ENCODE results near the gene ZNF74.

Gene ZNF74

DNA sequence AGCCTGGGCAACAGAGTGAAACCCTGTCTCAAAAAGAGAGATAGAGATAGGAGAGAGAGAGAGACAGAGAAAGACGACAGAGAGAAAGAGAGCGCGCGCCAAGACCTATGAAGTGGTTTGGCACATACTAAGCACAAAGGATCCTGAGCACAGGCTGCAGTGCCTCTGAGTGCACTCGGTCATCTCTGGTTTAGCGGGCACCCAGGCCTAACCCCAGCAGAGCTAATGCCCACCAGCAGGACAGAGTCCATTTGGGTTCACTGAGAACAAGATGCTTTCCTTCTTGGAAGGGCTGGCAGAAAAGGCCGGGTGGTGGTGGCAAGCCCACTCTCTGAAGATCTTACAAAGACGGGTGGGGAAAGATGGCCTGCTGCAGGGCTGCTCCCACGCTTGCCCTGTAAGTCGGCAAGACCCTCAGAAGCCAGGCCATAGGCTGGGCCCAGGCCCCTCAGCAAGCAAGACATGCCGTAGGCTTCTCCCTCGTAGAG lies 40.4 kb downstream of the ZNF74 start:
- no peak for DNase-seq

DNA sequence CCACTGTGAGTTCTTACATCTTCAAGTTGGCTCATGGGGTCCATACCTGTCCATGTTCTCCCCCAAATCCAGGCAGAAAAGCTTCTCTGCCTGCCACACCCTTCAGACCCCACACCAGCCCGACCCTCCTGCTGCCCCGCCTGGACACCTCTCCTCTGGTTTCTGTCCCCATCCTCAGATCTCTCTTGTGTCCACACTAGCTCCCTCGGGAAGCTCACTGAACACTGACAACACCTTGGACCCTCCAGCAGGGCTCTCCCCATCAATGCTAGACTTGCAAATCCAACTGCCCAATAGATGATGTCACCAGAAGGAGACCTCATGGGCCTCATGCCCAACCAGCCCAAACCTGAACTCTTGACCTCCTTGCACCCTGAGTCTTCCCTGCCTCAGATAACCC lies 40.8 kb downstream of the ZNF74 start:
- DNase-seq, result no peak

DNA sequence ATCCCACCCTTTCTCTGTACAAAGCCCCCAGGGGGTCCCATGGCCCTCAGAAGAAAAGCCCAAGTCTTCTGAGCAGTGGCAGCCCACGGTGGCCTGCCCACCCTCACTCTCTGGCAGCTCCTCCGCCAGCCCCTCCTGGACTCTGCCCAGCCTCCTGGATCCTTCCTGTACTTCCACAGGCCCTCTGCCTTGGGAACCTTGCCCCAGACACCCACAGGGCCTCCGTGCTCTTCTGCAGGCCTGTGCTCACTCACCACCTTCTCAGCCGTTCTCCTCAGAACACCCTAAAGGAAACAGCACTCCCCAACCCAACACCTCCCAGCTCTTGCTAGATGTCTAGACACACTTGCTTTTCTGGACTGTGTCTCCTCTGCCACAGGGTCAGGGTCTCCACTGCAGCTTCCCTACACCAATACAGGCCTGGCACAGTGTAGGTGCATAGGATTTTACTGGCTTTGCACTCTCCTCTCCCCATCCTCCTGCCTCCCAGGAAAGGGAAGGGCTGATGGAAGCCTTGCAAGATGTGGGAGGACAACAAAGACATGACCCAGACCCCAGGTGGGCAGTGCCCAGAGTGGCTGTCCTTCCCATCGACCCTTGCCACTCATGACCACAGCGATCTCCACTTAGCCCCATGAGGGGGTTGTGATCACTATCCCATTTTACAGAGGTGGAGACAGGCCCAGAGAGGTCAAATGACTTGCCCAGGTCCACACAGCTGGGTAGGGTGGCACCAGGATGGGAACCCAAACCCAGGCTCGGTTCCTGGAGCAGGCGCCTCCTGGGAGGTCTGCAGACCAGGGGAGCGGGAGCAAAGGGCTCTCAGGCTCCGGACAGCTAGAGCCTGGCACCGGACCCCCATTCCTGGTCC lies 41.7 kb downstream of the ZNF74 start:
- no peak for DNase-seq

DNA sequence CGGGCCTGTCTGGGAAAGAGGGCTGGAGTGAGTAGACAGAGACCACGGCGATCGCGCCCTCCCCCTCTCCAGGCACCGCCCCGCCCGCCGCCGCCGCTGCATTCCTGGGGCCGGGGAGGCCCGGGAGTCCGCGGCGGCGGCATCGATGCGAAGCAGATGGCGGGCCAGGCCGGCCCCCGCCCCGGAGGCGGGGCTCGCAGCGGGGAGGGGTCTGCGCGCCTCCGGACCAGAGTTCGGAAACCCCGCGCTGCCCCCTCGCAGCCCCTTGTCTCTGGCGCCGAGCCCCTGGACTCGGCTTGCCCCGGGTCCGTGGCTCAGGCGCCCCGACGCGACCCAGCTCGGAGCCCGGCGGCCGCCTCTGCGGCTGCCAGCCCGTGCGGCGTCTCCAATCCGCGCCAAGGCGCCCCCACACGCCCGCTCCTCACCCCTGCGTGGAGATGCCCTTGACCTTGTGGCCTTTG lies 42.4 kb downstream of the ZNF74 start:
- DNase-seq, result peak; percentile 76

DNA sequence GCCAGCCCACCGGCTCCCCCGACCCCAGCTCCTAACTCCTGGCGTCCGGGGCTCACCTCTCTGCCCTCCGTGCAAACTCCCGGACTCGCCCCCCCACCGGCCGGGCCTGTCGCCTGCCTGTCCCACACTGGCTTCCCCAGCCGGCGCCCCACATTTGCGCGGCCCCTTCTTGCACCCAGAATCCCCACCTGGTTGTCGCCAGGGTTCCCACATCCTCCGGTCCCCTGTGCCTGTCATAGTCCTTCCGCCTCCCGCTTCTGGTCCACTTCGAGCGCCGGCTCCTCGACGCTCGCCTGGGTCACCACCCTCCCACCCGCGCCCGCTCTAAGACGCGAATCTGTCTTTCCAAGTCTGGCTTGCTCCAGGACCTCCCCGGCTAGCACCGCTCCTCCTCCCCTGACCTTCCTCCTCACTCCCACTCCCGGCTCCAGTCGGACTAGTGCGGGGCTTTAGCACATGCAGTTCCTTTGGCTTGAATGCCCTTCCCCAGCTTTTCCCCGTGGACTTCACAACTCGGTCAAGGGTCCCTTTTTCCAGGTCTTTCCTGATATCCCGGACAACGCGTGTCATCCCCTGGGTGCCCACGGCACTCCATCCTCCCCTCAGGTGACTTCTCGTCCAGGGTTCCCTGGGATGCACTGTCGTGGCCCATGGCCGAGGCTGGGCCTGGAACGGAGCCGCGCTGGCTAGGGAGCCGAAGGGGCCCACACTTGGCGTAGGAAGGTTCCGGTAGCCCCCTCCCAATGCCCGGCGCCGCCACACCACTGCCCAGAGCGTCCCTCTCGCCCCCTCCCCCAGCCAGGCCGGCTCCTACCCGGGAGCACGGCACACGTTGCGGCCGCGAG lies 43.0 kb downstream of the ZNF74 start:
- no peak for DNase-seq

DNA sequence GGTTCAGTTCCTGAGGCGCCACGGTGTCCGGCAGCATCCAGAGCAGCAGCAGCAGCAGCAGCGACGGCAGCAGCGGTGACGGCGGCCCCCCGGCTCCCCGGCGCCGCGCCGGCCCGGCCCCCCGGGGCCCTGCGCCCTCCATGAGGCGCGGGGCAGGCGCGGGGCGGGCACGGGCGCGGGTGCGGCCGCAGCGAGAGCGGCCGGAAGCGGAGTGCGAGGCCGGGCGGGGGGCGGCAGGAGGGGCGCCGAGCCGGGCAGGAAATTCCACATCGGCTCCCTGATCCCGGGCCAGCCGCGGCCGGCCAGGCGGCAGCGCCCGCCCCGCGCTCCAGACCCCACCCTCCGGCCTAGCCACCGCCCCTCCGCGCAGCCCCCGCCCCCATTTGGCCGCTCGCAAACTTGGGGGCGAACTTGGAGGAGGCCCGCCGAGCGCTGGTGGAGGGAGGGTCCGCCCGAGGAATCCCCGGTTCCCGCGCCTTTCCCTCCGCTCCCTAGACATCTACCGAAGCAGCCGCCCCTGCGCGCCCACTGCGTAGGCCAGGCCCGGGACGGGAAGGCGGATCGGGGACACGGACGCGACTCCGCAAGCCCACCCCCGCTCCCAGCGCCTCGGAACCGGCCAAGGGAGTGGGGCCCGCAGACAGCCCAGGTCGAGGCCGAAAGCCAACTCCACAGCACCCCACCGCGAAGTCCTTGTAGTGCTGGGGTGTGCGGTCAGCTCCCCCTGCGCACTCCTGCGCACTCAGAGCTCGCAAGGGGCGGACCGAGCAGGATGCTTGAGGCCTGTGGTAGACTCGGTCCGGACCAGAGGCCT lies 43.9 kb downstream of the ZNF74 start, which contains the start of gene SCARF2:
SCARF2 (minus strand) TSS at position 213 of the 814 bp plus-strand sequence; CDS start at position 142, 71 bp downstream.
- DNase-seq, result peak; percentile 89

DNA sequence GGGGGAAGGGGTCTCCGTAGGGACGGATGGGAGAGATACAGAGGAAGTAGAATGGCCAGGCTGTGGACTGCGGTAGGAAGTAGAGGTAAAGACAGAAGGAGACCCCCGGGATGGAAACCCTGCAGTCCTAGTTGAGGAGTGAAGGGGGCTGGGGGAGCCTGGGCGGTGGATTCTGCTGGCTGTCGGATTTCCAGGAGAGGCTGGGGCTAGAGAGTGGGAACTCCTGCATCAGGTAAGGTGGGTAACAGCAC lies 44.4 kb downstream of the ZNF74 start:
- DNase-seq, result no peak

DNA sequence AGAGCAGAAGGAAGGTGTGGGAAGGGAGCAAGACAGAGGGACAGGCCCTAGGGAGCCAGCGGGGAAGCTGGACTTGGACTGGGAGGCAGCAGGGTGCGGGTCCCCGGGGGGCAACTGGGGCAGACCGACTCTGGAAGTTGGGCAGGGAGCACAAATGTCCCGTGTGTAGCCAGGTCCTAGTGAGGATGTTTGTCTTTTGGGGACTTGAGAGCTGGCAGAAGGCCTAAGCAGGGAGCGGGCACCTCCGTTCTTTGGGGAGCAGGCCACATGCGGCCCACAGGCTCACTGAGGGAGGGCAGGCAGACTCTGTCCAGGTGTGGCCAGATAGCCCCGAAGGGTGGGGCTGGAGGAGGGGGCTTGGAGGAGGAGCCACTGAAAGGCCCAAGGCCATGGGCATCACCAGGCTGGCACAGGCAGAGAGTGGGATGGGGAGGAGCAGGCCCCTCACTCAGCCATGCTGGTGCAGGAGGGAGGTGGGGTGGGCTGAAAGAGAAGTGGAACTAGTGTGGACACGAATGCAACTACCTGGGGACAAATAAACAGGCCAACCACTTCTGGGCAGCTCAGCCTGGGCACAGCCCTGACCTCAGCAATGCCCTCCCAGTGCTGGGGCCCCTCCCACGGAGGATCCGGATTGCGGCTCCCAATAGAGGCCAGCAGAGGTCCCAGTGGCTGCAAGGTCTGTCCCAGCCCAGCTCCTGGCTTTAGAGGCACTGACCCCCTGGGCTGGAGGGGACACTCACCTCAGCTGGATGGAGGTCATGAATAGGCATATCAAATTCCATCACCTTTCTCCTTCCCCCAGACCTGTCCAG lies 44.9 kb downstream of the ZNF74 start:
- DNase-seq, result peak; percentile 50

DNA sequence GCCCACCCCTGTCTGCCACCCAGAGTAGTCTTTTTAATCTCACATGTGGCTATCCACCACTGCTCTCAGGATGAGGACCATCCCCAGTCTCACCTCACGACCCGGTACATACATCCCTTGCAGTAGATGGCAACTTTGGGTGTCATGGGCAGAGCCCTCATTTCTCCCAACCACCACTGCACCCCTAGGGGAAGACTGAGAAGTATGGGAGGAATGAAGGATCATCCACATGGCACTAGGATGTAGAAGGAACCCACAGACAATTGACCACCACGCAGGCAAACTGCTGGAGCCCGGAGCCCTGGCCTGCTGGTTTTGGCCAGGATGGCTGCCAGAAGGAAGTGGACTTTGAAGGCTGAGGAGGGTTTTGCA lies 45.6 kb downstream of the ZNF74 start:
- no peak for DNase-seq

DNA sequence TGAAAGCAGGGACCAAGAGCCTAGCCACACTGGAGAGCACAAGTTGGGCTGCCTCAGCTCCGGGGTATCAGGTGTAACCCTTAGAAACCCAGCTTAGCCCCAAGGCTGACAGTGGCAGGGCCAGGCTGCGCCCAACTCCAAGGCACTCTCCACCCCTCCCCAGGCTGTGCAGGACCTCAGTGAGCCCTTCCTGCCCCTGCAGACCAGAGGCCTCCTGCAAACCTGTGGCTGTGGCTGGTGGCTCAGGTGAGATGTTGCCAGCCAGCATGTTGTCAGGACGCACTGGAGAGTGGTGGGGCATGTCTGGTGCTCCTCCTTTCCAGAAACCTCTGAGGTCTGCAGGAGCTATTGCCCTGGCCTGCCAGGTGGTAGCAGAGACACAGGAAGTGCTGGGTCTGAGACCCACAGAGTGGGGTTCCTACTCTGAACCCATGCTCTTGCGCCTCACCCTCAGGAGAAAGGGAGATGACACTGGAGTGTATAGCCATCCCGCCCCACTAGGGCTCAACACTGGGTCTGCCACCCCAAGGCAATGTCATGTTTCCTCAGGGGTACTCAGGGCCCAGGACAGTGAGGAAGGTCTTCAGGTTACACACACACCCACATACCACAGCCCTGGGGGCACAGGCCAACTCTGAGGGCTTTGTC lies 46.1 kb downstream of the ZNF74 start:
- DNase-seq, result no peak

DNA sequence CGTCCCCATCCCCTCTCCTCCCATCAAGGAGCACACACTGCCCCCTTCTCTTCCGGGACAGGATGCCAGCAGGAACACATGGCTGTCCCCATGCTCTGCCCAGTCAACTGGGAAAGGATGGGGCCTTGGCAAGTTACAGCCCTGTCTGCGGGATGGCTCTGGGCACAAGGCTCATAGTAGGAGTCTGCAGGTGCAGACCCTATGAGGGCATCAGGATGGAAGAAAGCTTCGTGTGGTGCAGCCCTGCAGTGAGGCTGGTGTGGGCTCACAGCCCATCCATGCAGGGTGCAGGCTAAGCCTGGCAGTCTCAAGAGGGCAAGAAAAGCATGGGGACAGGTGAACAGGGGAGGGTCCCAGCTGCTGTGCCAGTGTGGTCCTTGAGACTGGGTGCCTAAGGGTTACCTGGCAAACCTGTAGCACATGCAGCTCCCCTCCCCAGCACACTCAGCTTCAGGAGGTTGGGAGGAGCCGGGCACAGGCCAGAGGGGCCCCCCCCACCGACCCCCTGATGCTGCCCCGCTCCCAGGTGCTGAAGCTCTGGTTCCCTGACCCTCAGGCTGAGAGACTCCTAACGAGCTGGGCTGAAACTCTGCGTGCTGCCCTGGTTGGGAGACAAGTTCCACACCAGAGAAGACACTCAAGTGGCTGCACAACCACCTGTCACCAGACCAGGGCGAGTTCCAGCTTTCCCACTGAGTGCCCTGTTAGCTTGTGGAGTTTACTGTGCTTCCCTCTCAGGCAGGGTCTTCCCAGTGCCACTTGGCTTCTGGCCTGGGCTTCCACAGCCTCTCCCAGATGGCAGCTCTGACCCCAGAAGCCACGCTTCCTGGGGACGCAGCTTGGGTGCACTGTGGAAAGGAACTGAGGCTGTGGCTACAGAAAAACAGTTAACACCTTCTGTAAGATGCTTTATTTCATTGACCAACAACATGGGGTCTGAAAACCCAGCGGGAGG lies 47.0 kb downstream of the ZNF74 start:
- no peak for DNase-seq

DNA sequence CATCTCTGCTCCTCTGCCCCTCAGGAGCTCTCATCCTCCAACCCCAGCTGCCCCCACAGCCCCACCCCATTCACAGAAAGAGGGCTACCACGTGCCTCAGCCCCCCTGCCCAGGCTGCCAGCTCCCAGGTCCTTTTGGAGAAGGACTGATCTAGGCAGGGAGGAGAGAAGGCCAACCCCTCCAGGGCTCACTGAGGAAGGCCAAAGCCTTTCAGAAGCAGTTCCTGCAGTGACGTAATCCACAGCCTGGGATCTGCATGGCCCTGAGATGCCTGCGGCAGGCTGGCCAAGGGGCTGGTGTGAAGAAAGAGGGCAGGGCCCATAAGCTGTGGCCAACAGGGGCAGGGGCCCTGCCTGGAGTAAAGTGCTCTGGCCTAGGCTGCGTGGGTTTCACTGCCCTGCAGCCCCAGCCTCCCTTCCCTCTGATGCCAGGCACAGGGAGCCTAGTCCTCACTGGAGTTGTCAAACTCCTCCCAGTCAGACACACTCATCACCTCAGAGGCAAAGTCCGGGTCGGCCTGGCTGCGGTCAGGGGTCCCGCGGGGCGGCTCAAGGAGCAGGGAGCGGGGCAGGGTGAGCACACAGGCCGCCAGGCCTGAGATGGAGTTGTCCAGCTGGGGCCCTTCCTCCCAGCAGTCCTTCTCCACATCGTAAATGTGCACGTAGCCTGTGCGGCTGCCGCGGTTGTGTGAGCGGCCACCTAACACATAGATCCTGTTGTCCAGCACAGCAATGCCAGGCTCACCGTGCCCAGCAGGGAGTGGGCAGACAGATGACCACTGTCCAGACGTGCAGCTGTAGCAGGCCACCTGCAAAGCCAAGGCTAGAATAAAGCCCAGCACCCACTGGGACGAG lies 47.9 kb downstream of the ZNF74 start:
- no peak for DNase-seq

DNA sequence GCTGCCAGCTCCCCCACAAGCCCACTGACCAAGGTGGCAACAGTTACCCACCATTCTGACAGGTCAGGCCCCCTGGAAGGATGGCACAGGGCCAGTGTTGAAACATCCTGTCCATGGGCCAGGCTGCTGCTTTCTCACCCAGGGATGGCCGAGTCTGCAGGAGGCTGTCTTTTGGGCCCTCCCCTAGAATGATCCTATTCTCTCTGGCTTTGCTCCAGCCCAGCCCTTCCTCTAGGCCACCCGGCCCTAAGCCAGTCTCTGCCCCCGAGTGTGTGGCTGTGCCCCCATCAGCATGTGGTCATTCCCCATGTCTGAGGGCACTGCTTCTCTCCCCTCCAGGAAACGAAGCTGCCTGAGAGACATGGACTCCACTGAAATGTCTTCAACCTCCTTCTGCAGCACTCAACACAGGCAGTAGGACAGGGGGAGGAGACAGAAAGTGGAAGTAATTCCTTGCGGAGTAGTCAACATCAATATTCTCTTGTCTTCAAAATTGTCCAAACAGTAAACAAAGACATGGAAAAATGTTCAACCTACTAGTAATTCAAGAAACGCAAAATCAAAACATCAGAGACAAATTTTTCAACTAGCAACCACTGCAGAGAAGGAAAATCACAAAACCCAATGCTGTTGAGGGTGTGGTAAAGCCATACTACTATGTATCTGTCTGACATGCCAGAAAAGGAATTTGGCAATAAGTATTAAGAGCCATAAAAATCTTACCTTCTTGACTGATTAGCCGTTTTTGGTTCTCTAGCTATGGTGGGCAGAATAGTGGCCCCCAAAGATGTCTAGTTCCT lies 48.7 kb downstream of the ZNF74 start:
- DNase-seq, result no peak

DNA sequence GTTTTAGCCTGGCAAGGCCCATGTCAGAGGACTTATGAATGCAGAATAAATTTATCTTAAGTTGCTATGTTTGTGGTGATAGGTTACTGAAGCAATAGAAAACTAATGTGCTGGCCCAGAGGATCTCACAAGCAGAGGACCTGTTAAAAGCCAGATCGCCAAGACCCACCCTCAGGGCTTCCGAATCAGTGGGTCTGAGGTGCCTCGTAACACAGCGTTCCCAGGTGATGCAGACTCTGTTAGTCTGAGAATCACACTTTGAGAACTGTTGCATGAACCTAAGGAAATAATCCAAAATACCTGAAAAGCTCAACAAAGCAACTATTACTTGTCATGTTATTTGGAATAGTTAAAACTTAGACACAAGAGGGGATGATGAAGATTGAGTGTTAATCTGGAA lies 50.4 kb downstream of the ZNF74 start:
- no peak for DNase-seq

DNA sequence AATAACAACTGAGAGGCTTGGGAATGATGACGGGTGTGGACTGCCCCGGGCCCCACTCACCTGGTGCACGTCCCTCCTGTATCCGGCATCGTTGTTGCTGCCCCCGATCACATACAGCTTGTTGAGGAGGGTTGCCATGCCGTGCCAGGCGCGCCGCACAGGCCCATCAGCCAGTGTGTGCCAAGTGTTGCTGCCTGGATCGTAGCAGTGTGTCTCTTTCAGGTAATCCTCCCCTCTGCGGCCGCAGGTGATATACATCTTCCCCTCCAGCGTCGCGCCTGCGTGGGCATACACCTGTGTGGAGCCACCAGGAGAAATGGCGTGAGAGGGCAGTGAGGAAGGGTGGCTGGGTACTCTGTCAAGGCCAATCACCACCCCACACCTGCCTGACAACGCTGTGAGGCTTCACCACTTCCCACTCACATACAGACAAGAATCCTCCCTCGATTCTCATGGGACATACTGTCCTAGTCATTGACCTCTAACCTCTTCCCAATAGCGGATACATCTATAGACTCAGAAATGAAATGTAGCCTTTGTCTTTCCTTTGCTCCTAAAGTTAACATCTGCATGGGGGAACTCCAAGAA lies 52.5 kb downstream of the ZNF74 start:
- no peak for DNase-seq

DNA sequence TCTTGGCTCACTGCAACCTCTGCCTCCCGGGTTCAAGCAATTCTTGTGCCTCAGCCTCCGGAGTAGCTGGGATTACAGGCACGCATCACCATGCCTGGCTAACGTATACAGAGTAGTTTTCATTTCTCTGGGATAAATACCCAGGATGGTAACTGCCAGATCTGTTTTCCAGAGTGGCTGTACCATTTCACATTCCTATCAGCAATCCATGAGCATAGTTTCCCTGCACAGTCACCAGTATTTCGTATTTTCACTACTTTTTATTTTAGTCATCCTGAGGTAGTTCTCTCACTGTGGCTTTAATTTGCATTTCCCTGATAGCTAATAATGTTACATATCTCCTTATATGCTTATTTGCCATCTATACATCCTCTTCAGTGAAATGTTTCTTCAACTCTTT lies 54.7 kb downstream of the ZNF74 start:
- no peak for DNase-seq

DNA sequence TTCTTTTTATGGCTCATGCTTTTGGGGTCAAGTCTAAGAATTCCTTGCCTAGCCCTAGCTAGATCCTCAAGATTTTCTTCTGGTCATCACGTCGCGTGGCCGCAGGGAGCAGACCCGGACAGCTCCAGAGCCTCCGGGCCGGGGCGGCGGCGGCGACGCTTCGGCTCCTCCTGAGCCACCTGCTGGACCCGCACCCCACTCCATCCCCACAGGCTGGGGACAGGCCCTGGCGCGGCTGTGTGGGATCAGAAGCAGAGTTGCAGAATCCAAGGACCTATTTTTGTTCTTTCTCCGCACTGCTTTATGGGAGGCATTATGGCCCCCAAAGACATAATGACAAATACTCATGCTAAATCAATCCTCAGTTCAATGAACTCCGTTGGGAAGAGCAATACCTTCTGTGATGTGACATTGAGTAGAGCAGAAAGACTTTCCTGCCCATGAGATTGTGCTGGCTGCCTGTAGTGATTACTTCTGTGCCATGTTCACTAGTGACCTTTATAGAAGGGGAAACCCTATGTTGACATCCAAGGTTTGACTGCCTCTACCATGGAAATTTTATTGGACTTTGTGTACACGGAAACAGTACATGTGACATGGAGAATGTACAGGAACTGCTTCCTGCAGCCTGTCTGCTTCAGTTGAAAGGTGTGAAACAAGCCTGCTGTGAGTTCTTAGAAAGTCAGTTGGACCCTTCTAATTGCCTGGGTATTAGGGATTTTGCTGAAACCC lies 56.0 kb downstream of the ZNF74 start:
- no peak for DNase-seq

DNA sequence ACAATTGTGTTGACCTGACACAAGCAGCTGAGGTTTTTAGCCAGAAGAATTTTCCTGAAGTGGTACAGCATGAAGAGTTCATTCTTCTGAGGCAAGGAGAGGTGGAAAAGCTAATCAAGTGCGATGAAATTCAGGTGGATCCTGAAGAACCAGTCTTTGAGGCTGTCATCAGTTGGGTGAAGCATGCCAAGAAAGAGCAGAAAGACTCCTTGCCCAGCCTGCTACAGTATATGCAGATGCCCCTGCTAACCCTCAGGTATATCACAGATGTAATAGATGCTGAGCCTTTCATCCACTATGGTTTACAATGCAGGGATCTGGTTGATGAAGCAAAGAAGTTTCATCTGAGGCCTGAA lies 56.6 kb downstream of the ZNF74 start:
- DNase-seq, result no peak

Measured in femur (tissue), 1 donor.